HepG2 (cell line): ENCODE results near the gene TMEM81. TPM values are rescaled to one million over a fixed set of nuclear protein-coding genes. Genes with fewer than 3 reads are reported as not detected.

Source experiments
- ATAC-seq: fragments of 200-7000 bp; cut with Tn5 transposase; 3 replicates; pipeline ENCODE4 v1.9.1; 2020; ENCODE audit warnings: mild to moderate bottlenecking, moderate library complexity
- BruUV-seq: library from RNA; stranded (reverse); fragments of 400-500 nt; replicated peaks from 2 replicates; lab custom pipeline; 2021; lab: Mats Ljungman, UMichigan
- CTCF ChIA-PET: fragments of 300-600 bp; formaldehyde crosslinking; extraction: SDS; loops from one replicate; lab custom pipeline; 2021; ENCODE audit warnings: low total read pairs, inconsistent platforms, low intra/inter-chr PET ratio; lab: Yijun Ruan, JAX
- POLR2A ChIA-PET: fragments of 350-600 bp; sonication (Branson Sonifier 250); formaldehyde crosslinking; loops from one replicate; lab custom pipeline; 2020; ENCODE audit warnings: antibody characterized with exemption, inconsistent platforms; lab: Yijun Ruan, JAX
- DNase-seq: peaks from one replicate; pipeline ENCODE4 v3.0.0-alpha.2; 2015; ENCODE audit warnings: low spot score
- FAIRE-seq: peaks from 3 replicates; lab custom pipeline; 2011; peaks lifted over from hg19 to GRCh38; lab: Jason Lieb, UNC
- H2AFZ ChIP-seq: one replicate; pipeline ENCODE4 v1.6.1; 2011; ENCODE audit warnings: low read length, inconsistent platforms
- H3K27ac ChIP-seq: fragments of 300-600 bp; 3 replicates; pipeline ENCODE4 v1.8.0; 2011; ENCODE audit warnings: mixed run types, mild to moderate bottlenecking, mixed read lengths, low read length, inconsistent platforms; ENCODE audit not compliant: insufficient read depth; ENCODE audit errors: extremely low read length
- H3K27me3 ChIP-seq, 2 experiments: fragments of 200-600 bp in 1 of 2; 2 replicates in 1 of 2; 3 replicates in 1 of 2; pipeline versions ENCODE4 v1.6.0 to v1.8.0; 2011; ENCODE audit warnings: low read length in 2 of 2, mild to moderate bottlenecking in 2 of 2, moderate library complexity in 2 of 2, inconsistent platforms in 1 of 2; ENCODE audit not compliant: insufficient read depth in 2 of 2, control insufficient read depth in 1 of 2
- H3K36me3 ChIP-seq, 2 experiments: fragments of 200-600 bp in 1 of 2; replicated peaks in 1 of 2; 2 replicates in 1 of 2; 3 replicates in 1 of 2; pipeline versions ENCODE4 v1.5.1 to v1.8.0; 2011; ENCODE audit warnings: low read length in 2 of 2, inconsistent platforms in 1 of 2; ENCODE audit not compliant: insufficient read depth in 2 of 2, control insufficient read depth in 1 of 2
- H3K4me1 ChIP-seq: 2 replicates; pipeline ENCODE4 v1.5.1; 2012; ENCODE audit warnings: low read length, inconsistent platforms; ENCODE audit not compliant: insufficient read depth
- H3K4me2 ChIP-seq: 2 replicates; pipeline ENCODE4 v1.6.0; 2011; ENCODE audit warnings: low read depth, low read length, inconsistent platforms
- H3K4me3 ChIP-seq, 3 experiments: fragments of 200-600 bp in 1 of 3; sonication (generic), shearing (Covaris generic) in 1 of 3; replicated peaks in 1 of 3; 2 replicates each; pipeline ENCODE4 v1.5.1; 2011 to 2016; ENCODE audit warnings: low read length in 3 of 3, inconsistent platforms in 2 of 3, low read depth in 2 of 3, mild to moderate bottlenecking in 2 of 3, control low read depth in 1 of 3, mixed read lengths in 1 of 3; ENCODE audit not compliant: insufficient read depth in 1 of 3
- H3K79me2 ChIP-seq: one replicate; pipeline ENCODE4 v1.6.1; 2011; ENCODE audit warnings: low read length, inconsistent platforms; ENCODE audit not compliant: insufficient read depth
- H3K9ac ChIP-seq: 2 replicates; pipeline ENCODE4 v1.6.0; 2011; ENCODE audit warnings: mild to moderate bottlenecking, low read depth, low read length, inconsistent platforms; ENCODE audit not compliant: insufficient read depth
- H3K9me3 ChIP-seq: 2 replicates; pipeline ENCODE4 v1.5.1; 2012; ENCODE audit warnings: mild to moderate bottlenecking, low read length
- H4K20me1 ChIP-seq: 2 replicates; pipeline ENCODE4 v1.6.0; 2011; ENCODE audit warnings: inconsistent platforms, mild to moderate bottlenecking, low read length, moderate library complexity; ENCODE audit not compliant: insufficient read depth
- HMGXB4 ChIP-seq, 2 experiments: sonication (generic) in 1 of 2; formaldehyde crosslinking in 1 of 2; IDR thresholded peaks; 2 replicates each; pipeline versions ENCODE4 v1.4.0 to v1.6.1; 2018 to 2020; ENCODE audit warnings: missing genetic modification reagents in 2 of 2, borderline replicate concordance in 1 of 2, low read depth in 1 of 2, mild to moderate bottlenecking in 1 of 2, missing biosample characterization in 1 of 2
- KMT2B ChIP-seq: IDR thresholded peaks from 2 replicates; pipeline ENCODE4 v1.6.1; 2016; ENCODE audit warnings: missing genetic modification reagents, missing compliant biosample characterization
- MIER3 ChIP-seq: IDR thresholded peaks from 2 replicates; pipeline ENCODE4 v1.6.1; 2016; ENCODE audit warnings: missing compliant biosample characterization, borderline replicate concordance
- MLLT10 ChIP-seq: sonication (generic); formaldehyde crosslinking; IDR thresholded peaks from 2 replicates; pipeline ENCODE4 v1.4.0; 2020; ENCODE audit warnings: missing genetic modification reagents
- NFAT5 ChIP-seq: sonication (generic); formaldehyde crosslinking; IDR thresholded peaks from 2 replicates; pipeline ENCODE4 v1.4.0; 2020; ENCODE audit warnings: missing genetic modification reagents
- NFRKB ChIP-seq: fragments of 450-650 bp; IDR thresholded peaks from 2 replicates; pipeline ENCODE4 v1.6.1; 2017
- NR2F6 ChIP-seq, 2 experiments: IDR thresholded peaks; 2 replicates each; pipeline ENCODE4 v1.6.1; 2016; ENCODE audit warnings: antibody characterized with exemption in 1 of 2, mild to moderate bottlenecking in 1 of 2
- NRL ChIP-seq: sonication (generic); formaldehyde crosslinking; IDR thresholded peaks from 2 replicates; pipeline ENCODE4 v1.5.0; 2020; ENCODE audit warnings: missing genetic modification reagents, mild to moderate bottlenecking, moderate library complexity, borderline replicate concordance
- PAXIP1 ChIP-seq: sonication (generic); formaldehyde crosslinking; conservative IDR thresholded peaks from 2 replicates; pipeline ENCODE4 v1.4.0; 2020; ENCODE audit warnings: mild to moderate bottlenecking, missing genetic modification reagents, moderate library complexity
- ZBTB37 ChIP-seq: sonication (generic); formaldehyde crosslinking; IDR thresholded peaks from 2 replicates; pipeline ENCODE4 v1.4.0; 2020; ENCODE audit warnings: mild to moderate bottlenecking, missing genetic modification reagents
- ZNF460 ChIP-seq: sonication (generic); formaldehyde crosslinking; IDR thresholded peaks from 2 replicates; pipeline ENCODE4 v1.5.1; 2020; ENCODE audit warnings: missing genetic modification reagents, mild to moderate bottlenecking, borderline replicate concordance
- WGBS: methylation state at CpG from one replicate; pipeline ENCODE4 v1.1.6; 2017; ENCODE audit warnings: low lambda C conversion rate; 5-methylcytosine and 5-hydroxymethylcytosine counted together
- in situ Hi-C: cut with HindIII; loops from 2 replicates; pipeline ENCODE4 v1.10.0; 2017; ENCODE audit warnings: low pct_unique_long_range_greater_than_20kb; ENCODE audit not compliant: extremely low pct_ligation_motif_present
- intact Hi-C: fragments of 100-400 bp; cut with micrococcal nuclease; formaldehyde crosslinking; loops from one replicate; pipeline ENCODE4 v1.10.0; 2022; ENCODE audit not compliant: unreplicated experiment
- polyA plus RNA-seq, 8 experiments: library from polyadenylated mRNA; depleted of rRNA in 3 of 8; stranded (reverse) in 7 of 8; unstranded in 1 of 8; fragments of >200 nt; fragmentation: Illumina TruSeq in 4 of 8; extraction: Trizol in 4 of 8; gene quantifications; 2 replicates each; pipeline versions ENCODE4 v1.2.1 to v1.2.3, GENCODE V29; 2011 to 2016; ENCODE audit warnings: low read depth in 4 of 8, missing spikeins in 1 of 8, mixed read lengths in 1 of 8; ENCODE audit not compliant: insufficient read depth in 1 of 8
- total RNA-seq, 5 experiments: library from RNA; depleted of rRNA; stranded (reverse); fragments of >200 nt; fragmentation: Illumina TruSeq; extraction: Trizol; gene quantifications; 2 replicates each; pipeline ENCODE4 v1.2.3, GENCODE V29; 2016; ENCODE audit warnings: low read depth in 1 of 5

TMEM81 gene
- total and polyA plus RNA-seq, 2 of the 13 experiments (the other 11 are each of a cell fraction or from before 2014, with no cell fraction given): 1.1 TPM

- TF ChIP-seq ZBTB37 (no peak), HMGXB4 (CRISPR knock-in tag; IDR thresholded peaks at IDR 0.05; ENCODE audit: borderline replicate concordance in 1 of 2, low read depth in 1 of 2) (no peak), MIER3 (no peak), NR2F6 (IDR thresholded peaks at IDR 0.05) (no peak), NR2F6 (CRISPR knock-in tag; IDR thresholded peaks at IDR 0.05) (no peak), ZNF460 (CRISPR knock-in tag) (no peak)
Measured at GRCh38 chr1:205109269-205109668, 25.0 kb upstream of the TMEM81 start (continued).

GRCh38 chr1:205108464-205108863, 24.2 kb upstream of the TMEM81 start:
- Histone ChIP-seq H3K36me3 (peaks cover 3 to 47% of the 10 kb centered on the region in 2 experiments), H2AFZ (no peak overlapping the region), H4K20me1 (no peaks in the 10 kb centered on the region), H3K79me2 (no peaks in the 10 kb centered on the region), H3K27me3 (no peaks in the 10 kb centered on the region), H3K27ac (no peak overlapping the region), H3K4me3 (no peak overlapping the region), H3K9me3 (no peaks in the 10 kb centered on the region), H3K4me2 (no peak overlapping the region), H3K9ac (no peak overlapping the region), H3K4me1 (no peaks in the 10 kb centered on the region)
- no peak for ATAC-seq
- WGBS: 85% methylated on average over 4 of the region's 4 CpGs
- intact Hi-C loops (no loop called here), in situ Hi-C loops (no loop called here)
- CTCF ChIA-PET: no interaction called here
- DNase-seq: no peak
- POLR2A ChIA-PET: no interaction called here
- no TSS peak for BruUV-seq
- FAIRE-seq: no peak
- TF ChIP-seq MLLT10 (CRISPR knock-in tag) (no peak), KMT2B (no peak), NRL (CRISPR knock-in tag) (no peak), NFAT5 (no peak), NFRKB (no peak), PAXIP1 (CRISPR knock-in tag) (no peak)
